PC-3 (cell line): ENCODE data around the gene ITSN1. TPM values are rescaled to one million over a fixed set of nuclear protein-coding genes. Genes with fewer than 3 reads are reported as not detected.
"Not testable (repeated sequence)": the region's sequence is repeated elsewhere in the genome, so short reads cannot be mapped to it uniquely, and the experiment has no call there.

Experiments
- ATAC-seq: fragments of 200-7000 bp; cut with Tn5 transposase; 2 replicates; pipeline ENCODE4 v1.9.1; 2020; ENCODE audit warnings: mild to moderate bottlenecking, moderate library complexity
- BruUV-seq: library from RNA; stranded (reverse); fragments of 400-500 nt; replicated peaks from 2 replicates; lab custom pipeline; 2021; lab: Mats Ljungman, UMichigan
- CTCF ChIA-PET: fragments of 300-600 bp; sonication (Branson Sonifier 250); formaldehyde crosslinking; loops from one replicate; lab custom pipeline; 2022; ENCODE audit warnings: antibody characterized with exemption; lab: Charles Lee
- POLR2A ChIA-PET: fragments of 300-600 bp; sonication (Branson Sonifier 250); formaldehyde crosslinking; loops from one replicate; lab custom pipeline; 2022; ENCODE audit warnings: antibody characterized with exemption; ENCODE audit not compliant: unreplicated experiment; lab: Charles Lee
- DNase-seq: peaks from one replicate; pipeline ENCODE4 v3.0.0-alpha.2; 2015
- H2AFZ ChIP-seq: fragments of 300-600 bp; sonication (generic); 2 replicates; pipeline ENCODE4 v1.6.0; 2016; ENCODE audit warnings: antibody characterized with exemption, low read length
- H3F3A ChIP-seq: fragments of 300-600 bp; sonication (generic); one replicate; pipeline ENCODE4 v1.6.0; 2017; ENCODE audit warnings: antibody characterized with exemption, low read length, control low read depth, mild to moderate bottlenecking; ENCODE audit not compliant: unreplicated experiment
- H3K27ac ChIP-seq: fragments of 300-600 bp; sonication (generic); 2 replicates; pipeline ENCODE4 v1.5.1; 2016; ENCODE audit warnings: mild to moderate bottlenecking, low read length
- H3K27me3 ChIP-seq: fragments of 300-600 bp; sonication (generic); 2 replicates; pipeline ENCODE4 v1.6.1; 2016; ENCODE audit warnings: low read length, mixed read lengths
- H3K36me3 ChIP-seq: fragments of 300-600 bp; sonication (generic); 2 replicates; pipeline ENCODE4 v1.6.1; 2016; ENCODE audit warnings: low read depth, mixed run types, low read length, mixed read lengths
- H3K4me1 ChIP-seq: fragments of 300-600 bp; sonication (generic); 2 replicates; pipeline ENCODE4 v1.5.1; 2016; ENCODE audit warnings: low read length; ENCODE audit not compliant: insufficient read depth
- H3K4me2 ChIP-seq: fragments of 300-600 bp; sonication (generic); 2 replicates; pipeline ENCODE4 v1.6.0; 2016; ENCODE audit warnings: low read length
- H3K4me3 ChIP-seq: fragments of 300-600 bp; sonication (generic); 2 replicates; pipeline ENCODE4 v1.5.1; 2016; ENCODE audit warnings: mild to moderate bottlenecking, low read length, mixed read lengths
- H3K79me2 ChIP-seq: fragments of 300-600 bp; sonication (generic); 2 replicates; pipeline ENCODE4 v1.6.1; 2017; ENCODE audit warnings: low read length, mixed read lengths
- H3K9ac ChIP-seq: fragments of 300-600 bp; sonication (generic); 2 replicates; pipeline ENCODE4 v1.6.0; 2016; ENCODE audit warnings: mild to moderate bottlenecking, low read length
- H3K9me2 ChIP-seq: fragments of 300-600 bp; sonication (generic); replicated peaks from 2 replicates; pipeline ENCODE4 v1.6.1; 2016; ENCODE audit warnings: mixed run types, low read length, mixed read lengths
- H3K9me3 ChIP-seq: fragments of 300-600 bp; sonication (generic); 2 replicates; pipeline ENCODE4 v1.6.1; 2016; ENCODE audit warnings: low read length, mixed read lengths
- H4K20me1 ChIP-seq: fragments of 300-600 bp; sonication (generic); 2 replicates; pipeline ENCODE4 v1.6.1; 2016; ENCODE audit warnings: low read length, mixed read lengths
- EZH2 ChIP-seq: fragments of 300-600 bp; sonication (generic); IDR thresholded peaks from one replicate; pipeline ENCODE4 v1.6.1; 2017; ENCODE audit warnings: antibody characterized with exemption, mild to moderate bottlenecking, low read length; ENCODE audit not compliant: unreplicated experiment
- EZH2phosphoT487 ChIP-seq: fragments of 300-600 bp; sonication (generic); IDR thresholded peaks from 2 replicates; pipeline ENCODE4 v1.6.1; 2018; ENCODE audit warnings: mild to moderate bottlenecking, antibody characterized with exemption, low read length, borderline replicate concordance
- intact Hi-C: fragments of 100-400 bp; cut with micrococcal nuclease; formaldehyde crosslinking; loops from 2 replicates; pipeline ENCODE4 v1.9.0; 2023
- total RNA-seq: library from RNA; depleted of rRNA; stranded (reverse); fragments of >200 nt; gene quantifications from 2 replicates; pipeline ENCODE4 v1.2.3, GENCODE V29; 2014
- TF ChIP-seq, protein P1 (sequence below): fragments of 300-600 bp; sonication (generic); conservative IDR thresholded peaks from 2 replicates; pipeline ENCODE4 v1.5.1; 2017; ENCODE audit warnings: antibody characterized with exemption, low read depth, mild to moderate bottlenecking, low read length

Gene ITSN1
- total RNA-seq, 1 experiment from 2014 or later = 45.6 TPM

DNA sequence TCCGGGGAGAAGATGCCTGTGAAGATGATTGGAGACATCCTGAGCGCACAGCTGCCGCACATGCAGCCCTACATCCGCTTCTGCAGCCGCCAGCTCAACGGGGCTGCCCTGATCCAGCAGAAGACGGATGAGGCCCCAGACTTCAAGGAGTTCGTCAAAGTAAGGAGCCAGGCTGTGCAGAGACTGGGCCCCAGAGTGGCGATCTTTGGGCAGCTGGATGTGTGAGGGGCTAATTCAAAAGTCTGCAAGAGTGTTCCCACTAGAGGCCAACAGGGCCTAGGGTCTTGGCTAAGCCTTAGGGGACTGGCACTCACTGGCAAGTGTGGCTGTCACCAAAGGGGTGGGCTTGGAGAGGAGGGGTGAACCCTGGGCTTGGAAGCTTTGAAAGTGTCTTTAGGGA lies 222.9 kb downstream of the ITSN1 start:
- no peaks in the 10 kb centered on the region for H3K36me3 ChIP-seq
- H3F3A ChIP-seq = no peaks in the 10 kb centered on the region
- no peak overlapping the region for H3K9ac ChIP-seq
- ChIA-PET CTCF (interaction anchor here (0.6 kb wide), 1 partner anchor 30 kb away, joined by 5 read pairs; no protein-coding TSS in a partner anchor), POLR2A (no interaction called here)
- DNase-seq (no peak), ATAC-seq (no peak)
- H2AFZ ChIP-seq = no peak overlapping the region
- H3K4me1 ChIP-seq = no peaks in the 10 kb centered on the region
- H3K4me2 ChIP-seq = no peak overlapping the region
- H3K4me3 ChIP-seq = no peak overlapping the region
- no peaks in the 10 kb centered on the region for H3K79me2 ChIP-seq
- no peaks in the 10 kb centered on the region for H3K9me2 ChIP-seq
- no TSS peak for BruUV-seq
- no peaks in the 10 kb centered on the region for H3K27me3 ChIP-seq
- intact Hi-C loops = no loop called here
- no peaks in the 10 kb centered on the region for H4K20me1 ChIP-seq
- no peak overlapping the region for H3K27ac ChIP-seq
- H3K9me3 ChIP-seq = no peaks in the 10 kb centered on the region
- TF ChIP-seq, protein P1, sequence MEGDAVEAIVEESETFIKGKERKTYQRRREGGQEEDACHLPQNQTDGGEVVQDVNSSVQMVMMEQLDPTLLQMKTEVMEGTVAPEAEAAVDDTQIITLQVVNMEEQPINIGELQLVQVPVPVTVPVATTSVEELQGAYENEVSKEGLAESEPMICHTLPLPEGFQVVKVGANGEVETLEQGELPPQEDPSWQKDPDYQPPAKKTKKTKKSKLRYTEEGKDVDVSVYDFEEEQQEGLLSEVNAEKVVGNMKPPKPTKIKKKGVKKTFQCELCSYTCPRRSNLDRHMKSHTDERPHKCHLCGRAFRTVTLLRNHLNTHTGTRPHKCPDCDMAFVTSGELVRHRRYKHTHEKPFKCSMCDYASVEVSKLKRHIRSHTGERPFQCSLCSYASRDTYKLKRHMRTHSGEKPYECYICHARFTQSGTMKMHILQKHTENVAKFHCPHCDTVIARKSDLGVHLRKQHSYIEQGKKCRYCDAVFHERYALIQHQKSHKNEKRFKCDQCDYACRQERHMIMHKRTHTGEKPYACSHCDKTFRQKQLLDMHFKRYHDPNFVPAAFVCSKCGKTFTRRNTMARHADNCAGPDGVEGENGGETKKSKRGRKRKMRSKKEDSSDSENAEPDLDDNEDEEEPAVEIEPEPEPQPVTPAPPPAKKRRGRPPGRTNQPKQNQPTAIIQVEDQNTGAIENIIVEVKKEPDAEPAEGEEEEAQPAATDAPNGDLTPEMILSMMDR = no peak
- TF ChIP-seq EZH2phosphoT487 (no peak), EZH2 (no peak)

DNA sequence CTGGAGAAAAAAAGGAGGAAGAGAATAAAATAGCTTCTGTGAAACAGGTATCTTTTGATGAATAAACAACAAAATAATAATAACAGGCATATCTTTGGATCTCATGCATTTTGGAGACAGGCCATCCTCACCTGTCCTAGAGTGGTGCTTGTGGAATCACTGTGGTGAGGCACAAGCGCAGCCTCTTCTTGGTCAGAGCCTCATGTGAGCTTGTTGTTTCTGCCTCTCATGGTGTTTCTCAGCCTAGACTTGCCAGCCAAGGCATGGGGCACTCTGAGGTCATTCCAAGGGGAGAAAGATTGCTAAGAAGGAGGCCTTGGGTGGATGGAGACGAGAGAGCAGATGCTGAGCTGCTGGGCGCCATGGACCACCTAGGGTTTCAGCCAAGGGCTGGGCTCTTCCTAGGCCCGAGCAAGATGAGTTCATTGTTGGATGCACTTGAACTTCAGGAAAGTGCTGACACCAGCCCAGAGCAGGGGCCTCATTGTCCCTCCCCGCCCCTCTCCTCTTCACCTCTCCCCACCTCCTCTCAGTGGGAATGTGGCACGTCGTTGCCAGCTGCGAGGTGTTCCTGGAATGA lies 223.8 kb downstream of the ITSN1 start:
- POLR2A ChIA-PET = interaction anchor here (0.6 kb wide), 1 partner anchor 134 kb away, joined by 6 read pairs; no protein-coding TSS in a partner anchor
- Histone ChIP-seq H3K4me2 (no peak overlapping the region), H4K20me1 (no peaks in the 10 kb centered on the region), H3K9me2 (no peaks in the 10 kb centered on the region), H3K36me3 (no peaks in the 10 kb centered on the region), H3K27ac (no peak overlapping the region), H3K4me1 (no peaks in the 10 kb centered on the region), H3F3A (no peaks in the 10 kb centered on the region), H2AFZ (no peak overlapping the region), H3K79me2 (no peaks in the 10 kb centered on the region), H3K9ac (no peak overlapping the region), H3K27me3 (no peaks in the 10 kb centered on the region), H3K9me3 (no peaks in the 10 kb centered on the region), H3K4me3 (no peak overlapping the region)
- ATAC-seq (no peak), DNase-seq (no peak)
- BruUV-seq = no TSS peak
- CTCF ChIA-PET = interaction anchor here (0.6 kb wide), 1 partner anchor 29 kb away, joined by 5 read pairs; no protein-coding TSS in a partner anchor
- intact Hi-C loops = no loop called here
- TF ChIP-seq, protein P1 = no peak

DNA sequence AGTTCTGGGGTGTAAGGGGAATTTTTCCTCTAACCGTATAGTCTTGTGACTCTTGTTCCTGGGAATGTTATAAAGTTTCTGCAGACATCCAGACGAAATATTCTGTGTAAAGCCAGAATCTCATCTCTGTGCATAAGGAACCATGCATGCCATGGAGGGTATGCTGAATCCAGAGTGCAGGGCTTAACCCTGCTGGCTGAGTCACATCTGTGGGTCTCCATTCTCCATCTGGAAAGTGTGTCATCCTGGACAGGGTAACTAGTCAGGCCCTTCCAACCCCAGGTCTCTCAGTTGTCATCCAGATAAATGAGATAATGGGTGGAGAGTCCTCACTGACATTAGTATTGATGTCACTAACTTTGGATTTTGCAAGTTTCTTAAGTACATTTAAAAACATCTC lies 224.5 kb downstream of the ITSN1 start:
- H3K9me3 ChIP-seq = no peaks in the 10 kb centered on the region
- no peaks in the 10 kb centered on the region for H4K20me1 ChIP-seq
- H3K9ac ChIP-seq = no peak overlapping the region
- DNase-seq (no peak), ATAC-seq (no peak)
- no peak overlapping the region for H2AFZ ChIP-seq
- POLR2A ChIA-PET = no interaction called here
- no peak overlapping the region for H3K4me3 ChIP-seq
- no peaks in the 10 kb centered on the region for H3K9me2 ChIP-seq
- TF ChIP-seq, protein P1 = no peak
- TF ChIP-seq EZH2 = no peak
- TF ChIP-seq EZH2phosphoT487 = no peak
- H3F3A ChIP-seq = no peaks in the 10 kb centered on the region
- no peaks in the 10 kb centered on the region for H3K4me1 ChIP-seq
- no peaks in the 10 kb centered on the region for H3K79me2 ChIP-seq
- no TSS peak for BruUV-seq
- intact Hi-C loops = no loop called here
- H3K4me2 ChIP-seq = no peak overlapping the region
- no peak overlapping the region for H3K27ac ChIP-seq
- no peaks in the 10 kb centered on the region for H3K27me3 ChIP-seq
- no peaks in the 10 kb centered on the region for H3K36me3 ChIP-seq
- CTCF ChIA-PET = no interaction called here

DNA sequence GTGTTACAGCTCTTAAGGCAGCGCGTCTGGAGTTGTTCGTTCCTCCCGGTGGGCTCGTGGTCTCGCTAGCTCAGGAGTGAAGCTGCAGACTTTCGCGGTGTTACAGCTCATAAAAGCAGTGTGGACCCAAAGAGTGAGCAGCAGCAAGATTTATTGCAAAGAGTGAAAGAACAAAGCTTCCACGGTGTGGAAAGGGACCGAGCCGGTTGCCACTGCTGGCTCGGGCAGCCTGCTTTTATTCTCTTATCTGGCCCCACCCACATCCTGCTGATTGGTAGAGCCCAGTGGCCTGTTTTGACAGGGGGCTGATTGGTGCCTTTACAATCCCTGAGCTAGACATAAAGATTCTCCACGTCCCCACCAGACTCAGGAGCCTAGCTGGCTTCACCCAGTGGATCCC lies 225.6 kb downstream of the ITSN1 start:
- H3K9ac ChIP-seq, H3K36me3 ChIP-seq, CTCF ChIA-PET, H3K4me3 ChIP-seq, BruUV-seq, H3K9me2 ChIP-seq, H4K20me1 ChIP-seq, H3K4me2 ChIP-seq, DNase-seq, H2AFZ ChIP-seq, H3K4me1 ChIP-seq, H3K9me3 ChIP-seq, H3K27ac ChIP-seq, H3K27me3 ChIP-seq, ATAC-seq, H3F3A ChIP-seq, intact Hi-C loops, H3K79me2 ChIP-seq: not testable (repeated sequence)
- POLR2A ChIA-PET = interaction anchor here (0.6 kb wide), 1 partner anchor 1020 kb away, joined by 14 read pairs; no protein-coding TSS in a partner anchor
